Measurements from ENCODE around the gene SLC31A1.
"Not testable (repeated sequence)": the region's sequence is repeated elsewhere in the genome, so short reads cannot be mapped to it uniquely, and the experiment has no call there.

The SLC31A1 gene

DNA sequence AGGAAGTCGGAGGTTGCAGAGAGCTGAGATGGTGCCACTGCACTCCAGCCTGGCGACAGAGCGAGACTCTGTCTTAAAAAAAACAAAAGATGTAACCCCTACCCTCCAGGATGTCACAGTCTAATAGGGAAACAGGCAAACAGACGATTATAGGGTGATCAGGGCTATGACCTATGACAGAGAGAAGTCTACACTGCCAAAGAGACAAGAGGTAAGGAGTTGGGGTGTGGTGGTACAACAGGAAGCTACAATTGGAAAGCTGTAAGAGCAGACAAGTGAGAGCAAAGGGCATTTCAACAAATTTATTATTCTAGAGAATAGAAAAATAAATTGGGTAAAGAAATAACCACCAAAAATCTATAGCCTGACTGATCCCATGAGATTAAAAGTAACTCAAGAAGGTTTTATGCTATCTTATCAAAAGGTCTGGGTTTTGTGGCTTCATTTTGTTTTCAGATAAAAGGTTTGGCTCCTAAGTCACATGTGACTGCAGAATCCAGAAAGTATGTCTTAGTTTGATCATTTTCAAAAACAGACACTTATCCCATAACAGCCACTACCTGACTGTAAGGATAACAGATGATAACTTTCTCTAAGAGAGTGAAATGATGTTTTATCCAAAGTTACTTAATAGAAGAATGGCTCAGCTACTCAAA is 46.7 kb downstream of the SLC31A1 start:
- DNase-seq = no peak

DNA sequence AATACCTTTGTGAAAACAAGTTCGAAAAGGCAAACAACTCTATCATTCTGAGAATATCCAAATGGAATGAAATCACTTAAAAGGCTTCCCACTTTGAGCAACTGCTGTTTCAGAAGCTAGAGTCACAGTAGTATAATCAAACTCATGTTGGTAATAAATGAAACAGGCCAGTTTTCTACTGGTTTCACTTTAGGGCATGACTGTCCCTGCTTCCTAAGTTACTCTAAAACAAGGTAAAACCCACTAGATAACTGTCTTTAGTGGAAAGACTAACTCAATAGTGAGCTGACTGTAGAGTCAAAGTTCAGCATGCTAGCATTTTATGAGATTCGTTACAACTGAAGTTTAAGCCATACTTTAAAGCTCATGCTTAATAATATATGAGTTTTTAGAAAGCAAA is 48.0 kb downstream of the SLC31A1 start:
- no peak for DNase-seq

- no peak for DNase-seq
These were observed 48.5 kb downstream of the SLC31A1 start for GRCh38 chr9:113269871-113270270.

- peak; percentile 54 for DNase-seq
These were observed 53.3 kb downstream of the SLC31A1 start for GRCh38 chr9:113274474-113275156.

GRCh38 chr9:113275157-113276131 is 54.1 kb downstream of the SLC31A1 start, which contains the start of the genes CDC26 and PRPF4:
Gene CDC26, minus strand, starts transcription at chr9:113275572. Its CDS starts 3,065 bp downstream, at chr9:113272507.
Gene PRPF4, plus strand, starts transcription at chr9:113275658. Its CDS starts 86 bp downstream, at chr9:113275744.
- peak; percentile 92 for DNase-seq

- DNase-seq = no peak
These were observed 57.5 kb downstream of the SLC31A1 start for GRCh38 chr9:113278840-113279239.

DNA sequence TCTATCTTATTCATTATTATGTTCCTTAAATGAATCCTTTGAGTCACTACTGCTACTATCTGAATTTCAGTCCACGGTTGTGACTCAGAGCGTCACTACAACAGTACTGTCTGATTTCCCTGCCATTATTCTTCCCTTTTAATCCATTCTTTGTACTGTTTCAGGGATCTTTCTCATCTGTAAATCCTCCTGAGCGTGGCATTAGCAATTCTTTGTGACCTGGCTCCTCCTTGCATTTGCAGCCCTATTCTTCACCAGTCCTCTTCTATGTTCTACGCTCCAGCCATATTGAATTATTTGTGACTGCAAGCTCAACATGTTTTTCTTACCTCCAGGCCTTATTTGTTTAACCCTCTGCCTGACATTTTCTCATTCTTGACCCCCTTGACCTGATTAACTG is 60.0 kb downstream of the SLC31A1 start:
- no peak for DNase-seq

GRCh38 chr9:113289091-113289490 is 67.7 kb downstream of the SLC31A1 start:
- DNase-seq = no peak

- DNase-seq = no peak
These were observed 68.8 kb downstream of the SLC31A1 start for GRCh38 chr9:113290052-113290607.

DNA sequence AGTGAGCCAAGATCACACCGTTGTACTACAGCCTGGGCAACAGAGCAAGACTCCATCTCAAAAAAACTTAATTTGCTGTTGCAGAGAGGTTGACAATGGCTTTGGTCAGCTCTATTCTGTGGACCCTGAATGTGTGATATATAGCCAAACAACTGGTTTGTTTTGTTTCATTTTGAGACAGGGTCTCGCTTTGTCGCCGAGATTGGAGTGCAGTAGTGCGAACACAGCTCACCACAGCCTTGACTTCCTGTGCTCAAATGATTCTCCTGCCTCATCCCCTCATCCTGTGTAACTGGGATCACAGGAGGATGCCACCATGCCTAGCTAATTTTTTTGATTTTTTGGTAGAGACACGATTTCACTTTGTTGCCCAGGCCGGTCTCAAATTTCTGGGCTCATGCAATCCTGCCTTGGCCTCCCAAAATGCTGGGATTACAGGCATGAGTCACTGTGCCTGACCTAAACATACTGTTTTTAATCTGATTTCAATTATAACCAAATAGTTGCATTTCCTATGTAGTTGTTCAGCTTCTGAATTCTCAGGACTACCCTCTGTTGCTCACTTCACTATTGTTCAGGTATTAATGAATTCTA is 72.0 kb downstream of the SLC31A1 start:
- DNase-seq = no peak

GRCh38 chr9:113296247-113296646 is 74.9 kb downstream of the SLC31A1 start:
- not testable (repeated sequence) for DNase-seq

GRCh38 chr9:113296796-113297558 is 75.6 kb downstream of the SLC31A1 start:
- DNase-seq = peak; percentile 50

GRCh38 chr9:113298311-113298710 is 77.0 kb downstream of the SLC31A1 start:
- DNase-seq = no peak

- DNase-seq = no peak
These were observed 77.8 kb downstream of the SLC31A1 start for GRCh38 chr9:113298924-113299770.

- DNase-seq = no peak
These were observed 78.5 kb downstream of the SLC31A1 start for GRCh38 chr9:113299800-113300292.

DNA sequence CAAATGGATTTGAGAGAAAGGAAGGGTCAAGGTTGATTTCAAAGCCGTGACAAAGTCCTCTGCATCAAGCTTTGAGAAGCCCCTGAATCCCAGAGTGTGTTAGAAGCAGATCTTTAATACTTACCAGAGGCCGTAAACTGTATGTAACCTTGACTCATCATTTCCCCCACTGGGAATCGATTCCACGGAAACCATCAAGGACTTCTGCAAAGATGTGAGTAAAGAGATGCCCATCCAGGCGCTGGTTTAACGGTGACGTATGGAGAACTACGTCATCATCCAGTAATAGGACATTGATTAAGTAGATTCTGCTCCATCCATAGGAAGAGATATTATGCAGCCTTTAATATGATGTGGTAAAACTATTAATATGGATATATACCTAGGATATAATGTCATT is 80.2 kb downstream of the SLC31A1 start:
- DNase-seq = no peak

- DNase-seq = no peak
These were observed 81.6 kb downstream of the SLC31A1 start, which contains the start of gene RNF183 for GRCh38 chr9:113302792-113303418. Gene RNF183, minus strand, starts transcription at chr9:113303376. Its CDS starts 5,192 bp downstream, at chr9:113298184.

GRCh38 chr9:113306566-113306965 is 85.2 kb downstream of the SLC31A1 start:
- no peak for DNase-seq

DNA sequence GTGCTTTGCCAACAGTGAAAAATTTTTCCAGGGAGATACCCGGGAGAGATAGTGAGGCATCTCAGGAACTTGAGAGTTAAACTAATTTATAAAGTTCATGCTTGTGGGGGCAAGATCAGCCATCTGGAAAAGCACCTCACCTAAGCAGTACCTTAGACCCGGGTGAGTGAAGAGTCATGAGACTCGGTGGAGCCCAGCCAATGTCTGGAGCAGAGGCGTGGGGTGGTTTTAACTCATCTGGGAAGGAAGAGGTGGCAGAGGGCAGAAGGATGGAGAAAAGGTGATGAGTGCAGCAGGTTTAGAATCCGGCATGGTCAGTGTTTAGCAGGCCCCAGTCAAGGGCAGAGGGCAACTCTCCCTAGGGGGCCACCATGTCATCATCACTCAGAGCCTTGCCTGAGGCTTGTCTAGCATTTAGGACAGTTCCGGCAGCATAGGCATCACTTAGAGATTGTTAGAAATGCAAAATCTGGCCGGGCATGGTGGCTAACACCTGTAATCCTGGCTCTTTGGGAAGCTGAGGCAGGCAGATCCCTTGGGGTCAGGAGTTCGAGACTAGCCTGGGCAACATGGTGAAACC is 86.1 kb downstream of the SLC31A1 start:
- no peak for DNase-seq

Data from NCI-H1694 treated with DMSO at 0.1 percent for 48 hours (cell line).